Naive thymus-derived CD4-positive, alpha-beta T cell (primary cell): ENCODE data around the gene CHD3. TPM values are rescaled to one million over a fixed set of nuclear protein-coding genes. Genes with fewer than 3 reads are reported as not detected.

ENCODE experiments used
- ATAC-seq: fragments of 150-1000 bp; cut with Tn5 transposase; 2 replicates; pipeline ENCODE4 v1.10.0; 2021; ENCODE audit warnings: mild to moderate bottlenecking, moderate library complexity
- CTCF ChIA-PET: fragments of 350-600 bp; sonication (Branson Sonifier 250); formaldehyde crosslinking; loops from one replicate; lab custom pipeline; 2021; ENCODE audit warnings: antibody characterized with exemption; lab: Charles Lee
- POLR2A ChIA-PET: fragments of 350-600 bp; sonication (Branson Sonifier 250); formaldehyde crosslinking; loops from one replicate; lab custom pipeline; 2021; ENCODE audit warnings: antibody characterized with exemption, inconsistent platforms; lab: Charles Lee
- DNase-seq, 9 donors: peaks; one replicate each; pipeline versions ENCODE4 v3.0.0 to v3.0.0-alpha.2; 2020 to 2022; ENCODE audit warnings: mixed read lengths in 1 of 9
- H3K27ac ChIP-seq: one replicate; pipeline ENCODE4 v1.7.0; 2013; ENCODE audit warnings: mild to moderate bottlenecking, low read depth, low read length, moderate library complexity
- H3K27me3 ChIP-seq, 2 donors: one replicate each; pipeline ENCODE4 v1.7.0; 2013; ENCODE audit warnings: low read length in 2 of 2, mild to moderate bottlenecking in 2 of 2, moderate library complexity in 2 of 2; ENCODE audit not compliant: control insufficient read depth in 2 of 2, insufficient read depth in 2 of 2
- H3K36me3 ChIP-seq, 3 experiments: 1 replicate in 2 of 3; 2 replicates in 1 of 3; pipeline ENCODE4 v1.7.0; 2013; ENCODE audit warnings: low read length in 3 of 3, mild to moderate bottlenecking in 3 of 3, moderate library complexity in 1 of 3; ENCODE audit not compliant: insufficient read depth in 3 of 3, control insufficient read depth in 2 of 3
- H3K4me1 ChIP-seq, 2 donors: one replicate each; pipeline ENCODE4 v1.7.0; 2013; ENCODE audit warnings: low read length in 2 of 2, mild to moderate bottlenecking in 2 of 2, moderate library complexity in 1 of 2; ENCODE audit not compliant: control insufficient read depth in 2 of 2, insufficient read depth in 2 of 2
- H3K4me3 ChIP-seq: 2 replicates; pipeline ENCODE4 v1.7.0; 2013; ENCODE audit warnings: mild to moderate bottlenecking, low read length
- H3K9me3 ChIP-seq, 3 experiments: 1 replicate in 2 of 3; 2 replicates in 1 of 3; pipeline ENCODE4 v1.7.0; 2013; ENCODE audit warnings: low read length in 3 of 3; ENCODE audit not compliant: control insufficient read depth in 2 of 3
- H3K27ac Mint-ChIP-seq, 9 donors: one replicate each; pipeline ENCODE4 v1.8.0; 2020 to 2022; ENCODE audit warnings: mixed read lengths in 9 of 9, mild to moderate bottlenecking in 8 of 9, moderate library complexity in 5 of 9, inconsistent platforms in 2 of 9
- H3K27me3 Mint-ChIP-seq, 5 donors: one replicate each; pipeline ENCODE4 v1.8.0; 2021 to 2022; ENCODE audit warnings: mixed read lengths in 5 of 5, mild to moderate bottlenecking in 1 of 5
- H3K36me3 Mint-ChIP-seq, 5 donors: one replicate each; pipeline ENCODE4 v1.8.0; 2020 to 2022; ENCODE audit warnings: mixed read lengths in 5 of 5, mild to moderate bottlenecking in 3 of 5, inconsistent platforms in 1 of 5
- H3K4me1 Mint-ChIP-seq, 7 donors: one replicate each; pipeline ENCODE4 v1.8.0; 2020 to 2022; ENCODE audit warnings: mixed read lengths in 7 of 7, mild to moderate bottlenecking in 3 of 7, inconsistent platforms in 1 of 7
- H3K4me3 Mint-ChIP-seq, 10 donors: one replicate each; pipeline ENCODE4 v1.8.0; 2020 to 2022; ENCODE audit warnings: mild to moderate bottlenecking in 10 of 10, mixed read lengths in 10 of 10, moderate library complexity in 6 of 10, inconsistent platforms in 2 of 10
- H3K9me3 Mint-ChIP-seq, 11 donors: one replicate each; pipeline ENCODE4 v1.8.0; 2020 to 2022; ENCODE audit warnings: mixed read lengths in 11 of 11, mild to moderate bottlenecking in 4 of 11, inconsistent platforms in 1 of 11, moderate library complexity in 1 of 11
- intact Hi-C, 2 donors: fragments of 100-400 bp; cut with micrococcal nuclease; formaldehyde crosslinking; loops; one replicate each; pipeline ENCODE4 v1.15.1; 2023
- polyA plus RNA-seq, 2 donors: library from polyadenylated mRNA; unstranded; fragments of 300-500 nt; fragmentation: Illumina TruSeq; gene quantifications; one replicate each; pipeline ENCODE4 v1.2.3, GENCODE V29; 2021
- total RNA-seq, 6 experiments: library from RNA in 5 of 6; stranded (reverse) in 5 of 6; gene quantifications; 1 replicate in 5 of 6; 2 replicates in 1 of 6; pipeline ENCODE4 v1.2.3 and lab custom pipeline; 2021 to 2026

Gene CHD3
- total and polyA plus RNA-seq, 7 experiments from 2014 or later, result 12.7 to 417 (median 247) TPM

- H3K27me3 Mint-ChIP-seq, result no peaks in the 10 kb centered on the region
- no peak overlapping the region for H3K4me3 Mint-ChIP-seq
- H3K4me1 Mint-ChIP-seq, result peaks cover 0 to 12% (median 5%) of the 10 kb centered on the region in 7 donors
- no peak overlapping the region for H3K27ac Mint-ChIP-seq
- Histone ChIP-seq H3K27ac (no peak overlapping the region), H3K4me3 (no peak overlapping the region), H3K4me1 (no peaks in the 10 kb centered on the region), H3K27me3 (no peaks in the 10 kb centered on the region), H3K9me3 (no peaks in the 10 kb centered on the region), H3K36me3 (peaks cover 0 to 67% (median 4%) of the 10 kb centered on the region in 3 experiments)
- H3K36me3 Mint-ChIP-seq, result peaks cover 8 to 52% (median 26%) of the 10 kb centered on the region in 5 donors
- ATAC-seq (no peak), DNase-seq (no peak)
- POLR2A ChIA-PET, result interaction anchor here (1.3 kb wide), 1 partner anchor 12 kb away, joined by 4 read pairs; no protein-coding TSS in a partner anchor
- intact Hi-C loops, result no loop called here
- CTCF ChIA-PET, result interaction anchor here (1.3 kb wide), 1 partner anchor 48 kb away, joined by 5 read pairs; no protein-coding TSS in a partner anchor
- no peaks in the 10 kb centered on the region for H3K9me3 Mint-ChIP-seq
These were observed 51.4 kb downstream of the CHD3 start for GRCh38 chr17:7940034-7940433.

- DNase-seq (no peak), ATAC-seq (no peak)
- Mint-ChIP-seq H3K27ac (no peak overlapping the region), H3K9me3 (no peaks in the 10 kb centered on the region), H3K27me3 (no peaks in the 10 kb centered on the region), H3K4me3 (no peak overlapping the region), H3K36me3 (peaks cover 8 to 55% (median 26%) of the 10 kb centered on the region in 5 donors), H3K4me1 (peaks cover 0 to 7% (median 4%) of the 10 kb centered on the region in 7 donors)
- Histone ChIP-seq H3K27ac (no peak overlapping the region), H3K27me3 (no peaks in the 10 kb centered on the region), H3K4me3 (no peak overlapping the region), H3K36me3 (peaks cover 0 to 69% (median 4%) of the 10 kb centered on the region in 3 experiments), H3K4me1 (no peaks in the 10 kb centered on the region), H3K9me3 (no peaks in the 10 kb centered on the region)
- intact Hi-C loops, result no loop called here
- ChIA-PET POLR2A (interaction anchor here (1.0 to 1.3 kb wide), 2 partner anchors 11 to 17 kb away, joined by 3 to 4 read pairs; no protein-coding TSS in a partner anchor), CTCF (interaction anchor here (1.3 kb wide), 1 partner anchor 48 kb away, joined by 5 read pairs; no protein-coding TSS in a partner anchor)
These were observed 52.2 kb downstream of the CHD3 start for GRCh38 chr17:7940743-7941142.

DNA sequence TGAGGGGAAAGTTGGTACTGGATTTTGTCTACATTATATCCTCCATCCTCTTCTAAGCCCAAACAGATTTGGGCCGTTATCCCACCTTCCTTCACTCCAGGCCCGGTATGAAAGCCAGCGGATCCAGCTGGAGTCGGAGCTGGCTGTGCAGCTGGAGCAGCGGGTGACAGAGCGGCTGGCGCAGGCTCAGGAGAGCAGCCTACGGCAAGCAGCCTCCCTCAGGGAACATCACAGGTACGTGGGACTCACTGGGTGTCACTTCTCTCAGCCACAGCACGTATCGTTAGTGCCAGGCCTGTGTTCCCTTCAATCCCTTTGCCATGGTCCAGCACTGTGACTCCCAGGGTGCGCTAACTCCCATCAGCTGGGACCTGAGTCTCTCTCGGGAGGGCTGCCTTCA lies 54.7 kb downstream of the CHD3 start:
- peaks cover 4 to 71% (median 4%) of the 10 kb centered on the region in 3 experiments for H3K36me3 ChIP-seq
- CTCF ChIA-PET, result interaction anchor here (0.6 to 0.8 kb wide), 3 partner anchors 43 to 365 kb away, joined by 3 to 4 read pairs (median 3); partner anchors contain the start of gene WRAP53

DNA sequence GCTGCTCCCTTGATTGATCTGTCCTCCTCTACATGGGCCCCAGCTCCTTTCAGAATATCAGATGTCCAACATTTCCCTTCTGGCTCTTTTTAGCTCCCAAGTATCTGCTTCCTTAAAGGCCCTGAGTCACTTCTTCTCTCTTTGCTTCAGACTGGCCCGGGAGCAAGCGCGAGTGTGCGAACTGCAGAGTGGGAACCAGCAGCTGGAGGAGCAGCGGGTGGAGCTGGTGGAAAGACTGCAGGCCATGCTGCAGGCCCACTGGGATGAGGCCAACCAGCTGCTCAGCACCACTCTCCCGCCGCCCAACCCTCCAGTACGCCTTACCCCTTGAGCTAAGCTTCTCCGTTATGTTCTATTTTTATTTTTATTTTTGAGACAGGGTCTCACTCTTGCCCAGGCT lies 55.7 kb downstream of the CHD3 start:
- peaks cover 18 to 68% (median 37%) of the 10 kb centered on the region in 5 donors for H3K36me3 Mint-ChIP-seq
- no peak for DNase-seq
- no peaks in the 10 kb centered on the region for H3K9me3 Mint-ChIP-seq
- ChIA-PET CTCF (interaction anchor here (0.7 to 1.2 kb wide), 3 partner anchors 12 to 79 kb away, joined by 3 to 4 read pairs (median 3); partner anchors contain the start of gene CNTROB), POLR2A (interaction anchor here (1.2 to 1.6 kb wide), 2 partner anchors 9 to 16 kb away, joined by 4 read pairs; no protein-coding TSS in a partner anchor)
- no peaks in the 10 kb centered on the region for H3K27me3 ChIP-seq
- H3K27ac ChIP-seq, result no peak overlapping the region
- H3K9me3 ChIP-seq, result no peaks in the 10 kb centered on the region
- intact Hi-C loops, result no loop called here
- no peak overlapping the region for H3K27ac Mint-ChIP-seq
- peaks cover 0 to 4% (median 0%) of the 10 kb centered on the region in 7 donors for H3K4me1 Mint-ChIP-seq
- H3K4me3 ChIP-seq, result no peak overlapping the region
- peaks cover 4 to 76% (median 4%) of the 10 kb centered on the region in 3 experiments for H3K36me3 ChIP-seq
- H3K27me3 Mint-ChIP-seq, result no peaks in the 10 kb centered on the region
- no peaks in the 10 kb centered on the region for H3K4me1 ChIP-seq
- no peak for ATAC-seq
- no peak overlapping the region for H3K4me3 Mint-ChIP-seq

More for the DNA sequence above, 54.7 kb downstream of the CHD3 start:
- H3K36me3 Mint-ChIP-seq, result peaks cover 11 to 61% (median 36%) of the 10 kb centered on the region in 5 donors
- H3K27me3 ChIP-seq, result no peaks in the 10 kb centered on the region
- no peaks in the 10 kb centered on the region for H3K9me3 Mint-ChIP-seq
- H3K9me3 ChIP-seq, result no peaks in the 10 kb centered on the region
- H3K27ac Mint-ChIP-seq, result no peak overlapping the region
- POLR2A ChIA-PET, result no interaction called here
- intact Hi-C loops, result no loop called here
- no peak for DNase-seq
- H3K4me3 ChIP-seq, result no peak overlapping the region
- no peak overlapping the region for H3K27ac ChIP-seq
- H3K4me3 Mint-ChIP-seq, result no peak overlapping the region
- H3K4me1 Mint-ChIP-seq, result peaks cover 0 to 5% (median 0%) of the 10 kb centered on the region in 7 donors
- no peaks in the 10 kb centered on the region for H3K4me1 ChIP-seq
- ATAC-seq, result no peak
- H3K27me3 Mint-ChIP-seq, result no peaks in the 10 kb centered on the region

DNA sequence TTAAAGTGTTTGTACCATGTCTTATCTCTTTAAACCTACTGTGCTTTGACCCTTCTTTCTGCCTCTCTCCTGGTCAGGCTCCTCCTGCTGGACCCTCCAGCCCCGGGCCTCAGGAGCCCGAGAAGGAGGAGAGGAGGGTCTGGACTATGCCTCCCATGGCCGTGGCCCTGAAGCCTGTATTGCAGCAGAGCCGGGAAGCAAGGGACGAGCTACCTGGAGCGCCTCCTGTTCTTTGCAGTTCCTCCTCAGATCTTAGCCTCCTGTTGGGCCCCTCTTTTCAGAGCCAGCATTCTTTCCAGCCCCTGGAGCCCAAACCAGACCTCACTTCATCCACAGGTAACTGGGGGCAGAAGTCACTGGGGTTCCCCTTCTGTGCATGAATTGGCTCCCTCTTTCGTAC lies 57.1 kb downstream of the CHD3 start:
- Mint-ChIP-seq H3K36me3 (peaks cover 13 to 65% (median 38%) of the 10 kb centered on the region in 5 donors), H3K27me3 (no peaks in the 10 kb centered on the region), H3K4me1 (peaks cover 0 to 11% (median 0%) of the 10 kb centered on the region in 7 donors), H3K9me3 (no peaks in the 10 kb centered on the region), H3K4me3 (no peak overlapping the region), H3K27ac (peak overlapping the region in 1 of 9 donors; percentile 14)
- no peak for DNase-seq
- Histone ChIP-seq H3K27me3 (no peaks in the 10 kb centered on the region), H3K9me3 (no peaks in the 10 kb centered on the region), H3K4me3 (no peak overlapping the region), H3K4me1 (no peaks in the 10 kb centered on the region), H3K36me3 (peaks cover 0 to 65% (median 4%) of the 10 kb centered on the region in 3 experiments), H3K27ac (no peak overlapping the region)
- intact Hi-C loops, result no loop called here
- POLR2A ChIA-PET, result no interaction called here
- ATAC-seq, result no peak
- CTCF ChIA-PET, result interaction anchor here (0.5 to 1.2 kb wide), 4 partner anchors 40 to 310 kb away, joined by 3 to 4 read pairs (median 3); no protein-coding TSS in a partner anchor

GRCh38 chr17:7946441-7946840 lies 57.9 kb downstream of the CHD3 start:
- DNase-seq (no peak), ATAC-seq (no peak)
- Histone ChIP-seq H3K4me3 (no peak overlapping the region), H3K36me3 (peaks cover 0 to 60% (median 4%) of the 10 kb centered on the region in 3 experiments), H3K27me3 (no peaks in the 10 kb centered on the region), H3K9me3 (no peaks in the 10 kb centered on the region), H3K4me1 (no peaks in the 10 kb centered on the region), H3K27ac (no peak overlapping the region)
- intact Hi-C loops, result no loop called here
- H3K4me3 Mint-ChIP-seq, result no peak overlapping the region
- ChIA-PET CTCF (no interaction called here), POLR2A (no interaction called here)
- no peaks in the 10 kb centered on the region for H3K9me3 Mint-ChIP-seq
- H3K27me3 Mint-ChIP-seq, result no peaks in the 10 kb centered on the region
- H3K36me3 Mint-ChIP-seq, result peaks cover 13 to 61% (median 34%) of the 10 kb centered on the region in 5 donors
- H3K27ac Mint-ChIP-seq, result peak overlapping the region in 1 of 9 donors; percentile 38
- H3K4me1 Mint-ChIP-seq, result peaks cover 2 to 15% (median 4%) of the 10 kb centered on the region in 7 donors
